ENCODE measurements around the gene C3orf70.

- TF ChIP-seq CTCF (IDR thresholded peaks at IDR 0.05): no peak
- TF ChIP-seq ZFX (IDR thresholded peaks at IDR 0.05; ENCODE audit: borderline replicate concordance): no peak
These were observed 101.1 kb downstream of the C3orf70 start for GRCh38 chr3:185051801-185052200.

Data from 22Rv1 (cell line).